PC-9 (cell line): ENCODE data around the gene GZMM. TPM values are rescaled to one million over a fixed set of nuclear protein-coding genes. Genes with fewer than 3 reads are reported as not detected.

Experiments used
- BruUV-seq: library from RNA; stranded (reverse); fragments of 400-500 nt; replicated peaks from 2 replicates; lab custom pipeline; 2021; lab: Mats Ljungman, UMichigan
- CTCF ChIA-PET: fragments of 300-600 bp; sonication (Branson Sonifier 250); formaldehyde crosslinking; loops from one replicate; lab custom pipeline; 2022; ENCODE audit warnings: antibody characterized with exemption; lab: Charles Lee
- POLR2A ChIA-PET: fragments of 300-600 bp; sonication (Branson Sonifier 250); formaldehyde crosslinking; loops from one replicate; lab custom pipeline; 2022; ENCODE audit warnings: antibody characterized with exemption; ENCODE audit not compliant: unreplicated experiment; lab: Charles Lee
- DNase-seq, 2 experiments: peaks; one replicate each; pipeline versions ENCODE4 v3.0.0 to v3.0.0-alpha.2; 2015 to 2022; ENCODE audit warnings: mixed read lengths in 1 of 2
- H2AFZ ChIP-seq: fragments of 200-600 bp; sonication (generic); 2 replicates; pipeline ENCODE4 v1.8.1; 2017; ENCODE audit warnings: antibody characterized with exemption
- H3F3A ChIP-seq: fragments of 200-600 bp; sonication (generic); 2 replicates; pipeline ENCODE4 v1.8.1; 2017; ENCODE audit warnings: antibody characterized with exemption, mild to moderate bottlenecking, low read depth; ENCODE audit not compliant: insufficient read depth
- H3K27ac ChIP-seq: fragments of 200-600 bp; sonication (generic); 2 replicates; pipeline ENCODE4 v1.6.1; 2016; ENCODE audit warnings: mixed run types
- H3K27me3 ChIP-seq: fragments of 200-600 bp; sonication (generic); 2 replicates; pipeline ENCODE4 v1.6.1; 2016; ENCODE audit warnings: low read depth, mixed run types; ENCODE audit not compliant: insufficient read depth
- H3K36me3 ChIP-seq: fragments of 200-600 bp; sonication (generic); 2 replicates; pipeline ENCODE4 v1.6.1; 2016; ENCODE audit warnings: low read depth, mixed run types
- H3K4me1 ChIP-seq: fragments of 200-600 bp; sonication (generic); replicated peaks from 2 replicates; pipeline ENCODE4 v1.6.1; 2016; ENCODE audit warnings: mixed run types; ENCODE audit not compliant: insufficient read depth
- H3K4me2 ChIP-seq: fragments of 200-600 bp; sonication (generic); 2 replicates; pipeline ENCODE4 v1.6.1; 2017; ENCODE audit warnings: mixed run types
- H3K4me3 ChIP-seq: fragments of 200-600 bp; sonication (generic); 2 replicates; pipeline ENCODE4 v1.6.1; 2016; ENCODE audit warnings: mixed run types
- H3K79me2 ChIP-seq: fragments of 200-600 bp; sonication (generic); 2 replicates; pipeline ENCODE4 v1.6.1; 2017; ENCODE audit warnings: low read depth, mixed run types
- H3K9me2 ChIP-seq: fragments of 200-600 bp; sonication (generic); 2 replicates; pipeline ENCODE4 v1.8.1; 2017; ENCODE audit warnings: mild to moderate bottlenecking; ENCODE audit not compliant: insufficient read depth
- H3K9me3 ChIP-seq: fragments of 200-600 bp; sonication (generic); 2 replicates; pipeline ENCODE4 v1.8.1; 2016; ENCODE audit warnings: low read depth; ENCODE audit not compliant: insufficient read depth
- H4K20me1 ChIP-seq: fragments of 200-600 bp; sonication (generic); 2 replicates; pipeline ENCODE4 v1.8.1; 2017; ENCODE audit not compliant: insufficient read depth
- CTCF ChIP-seq: fragments of 200-600 bp; sonication (generic); conservative IDR thresholded peaks from 2 replicates; pipeline ENCODE4 v1.6.1; 2017; ENCODE audit warnings: mixed run types, antibody characterized with exemption, mild to moderate bottlenecking, moderate library complexity
- EZH2 ChIP-seq: fragments of 200-600 bp; sonication (generic); IDR thresholded peaks from 2 replicates; pipeline ENCODE4 v1.8.0; 2017; ENCODE audit warnings: antibody characterized with exemption, low read depth
- intact Hi-C: fragments of 100-400 bp; cut with micrococcal nuclease; formaldehyde crosslinking; loops from one replicate; pipeline ENCODE4 v1.10.0; 2022; ENCODE audit not compliant: unreplicated experiment
- total RNA-seq: library from RNA; stranded (reverse); gene quantifications from 2 replicates; pipeline ENCODE4 v1.2.3, GENCODE V29; 2021

GZMM gene
- total RNA-seq, 1 experiment from 2014 or later = 0.39 TPM

DNA sequence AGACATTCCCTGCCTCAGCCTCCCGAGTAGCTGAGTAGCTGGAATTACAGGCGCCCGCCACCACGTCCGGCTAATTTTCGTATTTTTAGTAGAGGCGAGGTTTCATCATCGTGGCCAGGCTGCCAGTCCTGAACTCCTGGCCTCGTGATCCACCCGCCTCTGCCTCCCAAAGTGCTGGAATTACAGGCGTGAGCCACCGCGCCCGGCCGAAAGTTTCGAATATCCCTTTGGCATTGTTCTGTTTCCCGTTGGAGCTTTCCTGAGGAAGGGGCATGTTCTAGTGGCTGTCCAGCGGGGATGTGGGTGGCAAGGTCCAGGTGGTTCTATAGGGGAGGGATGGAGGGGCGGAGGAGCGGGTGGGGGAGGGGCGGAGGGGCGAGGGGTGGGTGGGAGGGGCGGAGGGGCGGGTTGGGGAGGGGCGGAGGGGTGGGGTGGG is 26.4 kb downstream of the GZMM start:
- Histone ChIP-seq H3K79me2 (peaks cover 29% of the 10 kb centered on the region), H3K4me3 (no peak overlapping the region), H3K36me3 (no peaks in the 10 kb centered on the region), H3F3A (peaks cover 40% of the 10 kb centered on the region), H3K27me3 (no peaks in the 10 kb centered on the region), H3K4me2 (no peak overlapping the region), H3K27ac (no peak overlapping the region), H2AFZ (no peak overlapping the region), H3K4me1 (peaks cover 15% of the 10 kb centered on the region), H4K20me1 (peaks cover 14% of the 10 kb centered on the region), H3K9me2 (no peaks in the 10 kb centered on the region), H3K9me3 (no peaks in the 10 kb centered on the region)
- ChIA-PET POLR2A (no interaction called here), CTCF (no interaction called here)
- DNase-seq = peak in 1 of 2 experiments; percentile 34
- intact Hi-C loops = loop anchor here (10.0 kb wide), 1 partner anchor 355 kb away; the partner anchor contains the start of gene ARID3A
- no TSS peak for BruUV-seq
- TF ChIP-seq CTCF (no peak), EZH2 (no peak)

- TF ChIP-seq CTCF (no peak), EZH2 (no peak)
- BruUV-seq = TSS peak; percentile 74
- no peaks in the 10 kb centered on the region for H3K36me3 ChIP-seq
- H3K9me3 ChIP-seq = no peaks in the 10 kb centered on the region
- peak; percentile 59 to 71 for DNase-seq
- intact Hi-C loops = loop anchor here (10.0 kb wide), 1 partner anchor 354 kb away; the partner anchor contains the start of gene ARID3A
- H3K79me2 ChIP-seq = peaks cover 35% of the 10 kb centered on the region
- H3K4me2 ChIP-seq = peak overlapping the region; percentile 81
- H4K20me1 ChIP-seq = peaks cover 19% of the 10 kb centered on the region
- H3K9me2 ChIP-seq = no peaks in the 10 kb centered on the region
- H3K27me3 ChIP-seq = no peaks in the 10 kb centered on the region
- H3K27ac ChIP-seq = peak overlapping the region; percentile 64
- H3F3A ChIP-seq = peaks cover 44% of the 10 kb centered on the region
- H2AFZ ChIP-seq = peak overlapping the region; percentile 90
- ChIA-PET CTCF (no interaction called here), POLR2A (interaction anchor here (0.6 to 1.1 kb wide), 3 partner anchors 15 to 681 kb away, joined by 4 to 7 read pairs (median 5); no protein-coding TSS in a partner anchor)
- peak overlapping the region; percentile 55 for H3K4me3 ChIP-seq
- H3K4me1 ChIP-seq = peaks cover 21% of the 10 kb centered on the region
These were observed 27.2 kb downstream of the GZMM start for GRCh38 chr19:570937-571565.

DNA sequence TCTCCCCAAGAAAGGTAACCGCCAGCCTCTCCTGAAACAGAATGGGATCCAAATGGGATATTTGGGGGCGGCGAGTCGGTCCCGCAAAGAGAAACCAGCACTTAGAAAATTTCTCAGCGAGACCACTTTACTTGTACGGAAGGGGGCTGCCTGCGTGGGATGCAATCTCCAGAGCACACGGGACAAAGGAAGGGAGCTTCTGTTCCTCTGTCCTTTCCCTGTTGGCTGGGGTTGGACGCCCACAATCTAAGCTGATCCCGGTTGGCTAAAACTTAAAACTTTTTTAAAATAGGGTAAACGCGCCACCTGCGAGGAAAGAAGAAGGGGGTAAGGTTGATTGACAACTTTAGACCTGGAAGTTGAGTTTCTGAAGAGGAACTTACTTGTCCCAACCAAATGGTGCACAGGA is 27.7 kb downstream of the GZMM start:
- peaks cover 25% of the 10 kb centered on the region for H4K20me1 ChIP-seq
- TF ChIP-seq CTCF (no peak), EZH2 (no peak)
- peak overlapping the region; percentile 55 for H3K4me3 ChIP-seq
- peaks cover 25% of the 10 kb centered on the region for H3K4me1 ChIP-seq
- no peaks in the 10 kb centered on the region for H3K9me3 ChIP-seq
- H3K4me2 ChIP-seq = peak overlapping the region; percentile 81
- no peaks in the 10 kb centered on the region for H3K36me3 ChIP-seq
- CTCF ChIA-PET = no interaction called here
- no peaks in the 10 kb centered on the region for H3K9me2 ChIP-seq
- H2AFZ ChIP-seq = peak overlapping the region; percentile 90
- POLR2A ChIA-PET = interaction anchor here (0.6 to 1.1 kb wide), 5 partner anchors 15 to 681 kb away, joined by 3 to 28 read pairs (median 5); no protein-coding TSS in a partner anchor
- no TSS peak for BruUV-seq
- H3K27ac ChIP-seq = peak overlapping the region; percentile 64
- H3K79me2 ChIP-seq = peaks cover 40% of the 10 kb centered on the region
- H3F3A ChIP-seq = peaks cover 48% of the 10 kb centered on the region
- peak; percentile 49 to 56 for DNase-seq
- intact Hi-C loops = loop anchor here (10.0 kb wide), 1 partner anchor 353 kb away; the partner anchor contains the start of gene ARID3A
- no peaks in the 10 kb centered on the region for H3K27me3 ChIP-seq
